ENCODE results near the gene DOK7.

DNA sequence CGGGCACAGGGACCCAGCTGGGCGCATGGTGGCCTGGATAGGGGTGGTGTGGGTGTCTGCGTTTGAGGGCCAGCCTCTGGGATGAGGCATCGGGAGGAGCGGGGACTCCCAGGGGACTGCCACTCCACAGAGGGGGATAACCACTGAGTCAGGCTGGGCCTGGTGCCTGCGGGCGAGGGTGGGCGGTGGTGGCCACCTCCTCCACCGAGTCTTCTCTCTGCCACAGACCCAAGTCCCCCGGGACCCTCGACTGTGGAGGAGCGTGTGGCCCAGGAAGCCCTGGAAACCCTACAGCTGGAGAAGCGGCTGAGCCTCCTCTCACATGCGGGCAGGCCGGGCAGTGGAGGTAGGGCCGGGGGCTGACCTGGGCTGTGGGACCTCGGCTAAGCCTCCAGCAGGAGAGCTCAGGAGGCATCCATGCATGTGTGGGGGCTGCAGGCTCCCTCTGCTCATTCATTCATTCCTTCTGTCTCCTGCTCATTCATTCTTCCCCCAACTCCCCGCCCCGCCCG lies 26.4 kb downstream of the DOK7 start:
- TF ChIP-seq POLR2A (IDR thresholded peaks at IDR 0.05), result no peak
- TF ChIP-seq, protein P1, sequence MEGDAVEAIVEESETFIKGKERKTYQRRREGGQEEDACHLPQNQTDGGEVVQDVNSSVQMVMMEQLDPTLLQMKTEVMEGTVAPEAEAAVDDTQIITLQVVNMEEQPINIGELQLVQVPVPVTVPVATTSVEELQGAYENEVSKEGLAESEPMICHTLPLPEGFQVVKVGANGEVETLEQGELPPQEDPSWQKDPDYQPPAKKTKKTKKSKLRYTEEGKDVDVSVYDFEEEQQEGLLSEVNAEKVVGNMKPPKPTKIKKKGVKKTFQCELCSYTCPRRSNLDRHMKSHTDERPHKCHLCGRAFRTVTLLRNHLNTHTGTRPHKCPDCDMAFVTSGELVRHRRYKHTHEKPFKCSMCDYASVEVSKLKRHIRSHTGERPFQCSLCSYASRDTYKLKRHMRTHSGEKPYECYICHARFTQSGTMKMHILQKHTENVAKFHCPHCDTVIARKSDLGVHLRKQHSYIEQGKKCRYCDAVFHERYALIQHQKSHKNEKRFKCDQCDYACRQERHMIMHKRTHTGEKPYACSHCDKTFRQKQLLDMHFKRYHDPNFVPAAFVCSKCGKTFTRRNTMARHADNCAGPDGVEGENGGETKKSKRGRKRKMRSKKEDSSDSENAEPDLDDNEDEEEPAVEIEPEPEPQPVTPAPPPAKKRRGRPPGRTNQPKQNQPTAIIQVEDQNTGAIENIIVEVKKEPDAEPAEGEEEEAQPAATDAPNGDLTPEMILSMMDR (IDR thresholded peaks at IDR 0.05), result no peak

Data from Peyer's patch (tissue), 4 donors.